Measurements from ENCODE around the gene TRIM56. TPM values are rescaled to one million over a fixed set of nuclear protein-coding genes. Genes with fewer than 3 reads are reported as not detected.
"Not testable (repeated sequence)": the region's sequence is repeated elsewhere in the genome, so short reads cannot be mapped to it uniquely, and the experiment has no call there.

Gene TRIM56
- total RNA-seq, 1 experiment from 2014 or later = 12.9 TPM

DNA sequence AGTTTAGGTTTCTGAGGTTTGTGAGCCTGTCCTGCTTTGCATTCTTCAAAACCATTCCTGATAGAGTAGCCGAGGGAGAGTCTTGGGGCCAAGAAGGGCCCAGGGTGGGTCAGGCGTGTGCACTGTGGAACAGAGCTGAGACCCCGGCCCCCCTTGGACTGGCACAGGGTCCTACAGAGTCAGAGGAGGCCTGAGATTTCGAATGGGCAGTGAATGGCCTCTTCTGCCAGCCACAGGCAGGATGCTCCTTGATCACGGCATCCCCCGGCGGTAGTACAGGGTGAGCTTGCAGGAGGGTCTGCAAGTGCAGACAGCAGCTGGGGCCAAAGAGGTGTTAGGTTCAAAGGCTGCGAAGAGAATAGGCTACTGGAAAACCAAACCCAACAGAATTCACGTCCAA is 4.6 kb downstream of the TRIM56 start:
- DNase-seq (ENCODE audit: extremely low read depth, low read depth) = no peak

DNA sequence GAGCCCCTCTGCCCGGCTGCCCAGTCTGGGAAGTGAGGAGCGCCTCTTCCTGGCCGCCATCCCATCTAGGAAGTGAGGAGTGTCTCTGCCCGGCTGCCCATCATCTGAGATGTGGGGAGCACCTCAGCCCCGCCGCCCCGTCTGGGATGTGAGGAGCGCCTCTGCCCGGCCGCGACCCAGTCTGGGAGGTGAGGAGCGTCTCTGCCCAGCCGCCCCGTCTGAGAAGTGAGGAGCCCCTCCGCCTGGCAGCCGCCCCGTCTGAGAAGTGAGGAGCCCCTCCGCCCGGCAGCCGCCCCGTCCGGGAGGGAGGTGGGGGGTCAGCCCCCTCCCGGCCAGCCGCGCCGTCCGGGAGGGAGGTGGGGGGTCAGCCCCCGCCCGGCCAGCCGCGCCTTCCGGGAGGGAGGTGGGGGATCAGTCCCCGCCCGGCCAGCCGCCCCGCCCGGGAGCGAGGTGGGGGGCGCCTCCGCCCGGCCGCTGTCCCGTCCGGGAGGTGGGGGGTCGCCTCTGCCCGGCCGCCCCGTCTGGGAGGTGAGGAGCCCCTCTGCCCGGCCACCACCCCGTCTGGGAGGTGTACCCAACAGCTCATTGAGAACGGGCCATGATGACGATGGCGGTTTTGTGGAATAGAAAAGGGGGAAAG is 7.1 kb downstream of the TRIM56 start:
- not testable (repeated sequence) for DNase-seq (ENCODE audit: extremely low read depth, low read depth)

DNA sequence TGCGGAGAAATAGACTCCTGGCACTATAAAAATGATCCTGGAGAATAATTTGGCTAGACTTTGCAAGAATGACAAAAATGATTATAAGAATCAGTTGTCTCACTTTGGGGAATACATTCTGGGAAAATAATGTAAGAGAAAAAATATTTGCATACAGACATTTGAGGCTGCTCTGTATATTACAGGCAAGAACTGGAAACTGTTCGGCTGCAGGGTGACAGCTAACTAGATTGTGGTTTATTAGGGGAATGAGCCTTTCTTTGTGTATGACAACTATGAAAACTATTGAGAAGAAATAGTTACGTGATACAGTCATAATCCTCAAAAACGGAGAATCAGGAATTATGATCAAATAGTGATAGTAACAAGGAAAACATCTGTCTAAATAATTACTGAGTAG is 8.6 kb downstream of the TRIM56 start:
- no peak for DNase-seq (ENCODE audit: extremely low read depth, low read depth)

DNA sequence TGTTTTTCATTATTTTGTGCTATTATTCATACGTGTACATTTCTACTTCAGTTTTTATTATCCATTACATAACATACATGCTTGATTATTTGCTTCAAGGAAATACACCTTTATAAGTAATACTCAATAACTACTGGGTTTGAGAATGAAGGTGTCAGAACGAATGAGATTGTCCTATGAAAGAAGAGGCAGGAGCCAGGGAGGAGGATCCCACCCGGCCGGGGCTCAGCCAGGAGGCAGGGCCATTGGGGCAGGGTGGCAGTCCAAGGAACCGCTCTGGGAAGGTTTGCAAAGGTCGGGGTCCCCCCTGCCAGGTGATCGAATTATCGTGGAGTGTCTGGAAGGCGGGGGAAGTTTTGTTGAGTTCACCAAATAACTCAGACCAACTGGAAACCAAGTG is 9.1 kb downstream of the TRIM56 start:
- DNase-seq (ENCODE audit: extremely low read depth, low read depth) = no peak

DNA sequence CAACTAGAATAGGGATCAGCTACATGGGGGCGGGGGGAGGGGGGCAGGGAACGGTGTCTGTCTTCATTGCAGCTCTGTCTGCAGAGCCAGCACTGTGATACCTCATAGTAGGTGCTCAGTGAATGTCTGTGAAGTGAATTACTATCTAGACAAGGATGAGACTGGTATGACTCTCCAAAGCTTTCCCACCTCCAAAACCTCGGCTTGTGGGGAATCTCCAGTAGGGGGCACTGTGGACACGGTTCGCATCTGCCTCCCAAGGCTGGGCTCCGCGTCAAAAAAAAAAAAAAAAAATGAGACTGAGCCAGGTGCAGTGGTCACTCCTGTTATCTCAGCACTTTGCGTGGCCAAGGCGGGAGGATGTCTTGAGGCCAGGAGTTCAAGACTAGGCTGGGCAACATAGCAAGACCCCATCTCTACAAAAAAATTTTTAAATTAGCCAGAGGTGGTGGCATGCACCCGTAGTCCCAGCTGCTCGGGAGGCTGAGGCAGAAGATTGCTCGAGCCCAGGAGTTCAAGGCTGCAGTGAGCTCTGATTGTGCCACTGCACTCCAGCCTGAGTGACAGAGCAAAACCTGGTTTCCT is 9.6 kb downstream of the TRIM56 start:
- peak; percentile 61 for DNase-seq (ENCODE audit: extremely low read depth, low read depth)

DNA sequence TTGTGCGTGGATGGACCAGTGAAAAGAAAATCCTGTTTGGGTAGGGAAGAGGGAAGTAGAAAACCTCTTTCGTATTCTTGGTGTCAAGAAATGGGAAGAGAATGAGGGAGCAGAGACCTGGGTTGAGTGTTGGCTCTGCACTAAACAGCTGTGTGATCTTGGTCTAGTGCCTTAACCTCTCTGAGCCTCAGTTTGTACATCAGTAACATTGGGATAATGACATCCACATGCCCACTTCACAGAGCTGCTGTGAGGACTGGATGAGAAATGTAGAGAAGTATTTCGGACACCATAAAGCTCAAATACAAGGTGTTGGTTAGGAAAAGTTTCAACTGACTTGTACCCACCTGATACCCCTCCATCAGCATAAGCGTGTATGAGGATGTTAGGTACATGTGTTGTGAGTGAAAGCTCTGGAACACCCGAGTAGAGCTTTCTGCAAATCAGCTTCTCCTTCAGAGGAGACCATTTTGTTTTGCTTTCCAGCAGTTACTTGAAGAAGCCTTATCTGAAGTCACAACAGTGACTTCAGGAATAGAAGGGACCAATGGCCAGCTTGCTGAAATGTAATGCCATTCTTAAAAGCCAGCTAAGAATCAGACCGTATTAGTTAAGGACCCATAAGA is 11.2 kb downstream of the TRIM56 start:
- DNase-seq (ENCODE audit: extremely low read depth, low read depth) = no peak

DNA sequence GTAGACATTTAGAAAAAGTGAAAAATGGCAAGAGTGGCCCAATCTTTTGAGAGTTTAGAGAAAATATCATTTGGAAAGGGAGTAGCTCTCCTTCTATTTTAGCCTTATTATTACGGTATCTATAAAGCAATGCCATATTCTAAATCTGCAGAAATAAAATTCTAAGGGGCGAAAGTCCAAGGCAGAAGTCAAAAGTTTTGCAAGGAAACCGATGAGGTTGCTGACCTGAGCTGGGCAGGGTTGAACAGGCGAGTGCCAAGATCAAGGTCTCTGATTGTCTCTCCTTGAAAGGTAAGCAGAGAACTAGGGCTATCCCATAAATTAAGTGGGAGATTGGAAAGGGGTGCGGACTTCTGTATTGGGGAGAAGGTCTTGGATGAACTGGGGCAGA is 11.7 kb downstream of the TRIM56 start:
- DNase-seq (ENCODE audit: extremely low read depth, low read depth) = no peak

DNA sequence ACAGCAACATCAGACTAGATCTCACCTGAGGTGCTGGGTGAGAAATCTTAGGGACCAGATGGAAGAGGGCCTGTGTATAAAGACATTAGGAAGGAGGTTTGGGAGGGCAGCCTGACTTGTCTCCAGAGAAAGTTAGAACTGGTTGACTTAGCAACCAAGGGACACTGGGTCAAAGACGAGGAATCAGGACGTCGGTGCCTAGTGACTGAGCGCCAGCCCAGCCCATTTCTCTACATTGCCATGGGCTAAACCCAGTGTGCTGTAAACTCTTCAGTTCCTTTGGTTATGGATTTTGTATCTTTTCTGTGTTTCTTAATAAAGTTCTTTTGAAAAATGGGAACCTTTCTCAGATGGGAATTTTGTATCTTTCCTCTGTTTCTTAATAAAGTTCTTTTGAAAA is 12.3 kb downstream of the TRIM56 start:
- DNase-seq (ENCODE audit: extremely low read depth, low read depth) = no peak

DNA sequence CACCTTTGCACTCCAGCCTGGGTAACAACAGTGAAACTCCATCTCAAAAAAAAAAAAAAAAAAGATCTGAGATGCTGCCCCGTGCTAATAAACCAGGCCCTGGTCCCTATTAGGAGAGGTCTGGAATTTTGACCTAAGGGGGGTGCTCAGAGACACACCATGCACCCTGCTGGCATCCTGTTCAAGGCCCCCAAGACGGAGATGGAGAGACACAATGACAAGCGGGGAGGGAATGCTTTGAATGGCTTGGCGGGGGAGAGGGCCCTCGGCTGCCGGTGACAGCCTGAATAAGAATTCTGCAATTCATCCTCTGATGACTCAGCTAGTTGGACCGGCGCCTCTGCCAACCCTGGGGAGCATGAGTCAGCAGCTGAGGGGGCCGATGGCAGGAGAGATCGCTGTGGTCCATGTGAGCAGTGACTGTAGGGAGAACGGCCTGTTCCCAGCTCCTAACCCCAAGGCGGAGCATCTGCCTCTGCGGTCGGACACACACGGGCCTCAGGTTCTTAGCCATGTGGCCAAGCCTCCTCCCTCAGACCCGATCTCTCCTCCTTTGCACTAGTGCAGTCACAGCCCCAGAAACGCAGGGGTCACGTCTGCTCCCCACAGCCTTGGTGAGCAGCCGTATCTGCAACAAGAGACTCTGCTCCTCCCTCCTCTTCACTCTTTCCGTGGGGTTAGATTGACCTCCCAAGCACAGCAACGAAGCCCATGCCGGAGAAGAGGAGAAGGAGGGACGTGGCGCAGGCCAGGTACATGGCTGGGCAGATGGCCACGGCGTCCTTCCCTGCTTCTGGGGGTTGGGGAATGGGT is 14.9 kb downstream of the TRIM56 start:
- peak; percentile 96 for DNase-seq (ENCODE audit: extremely low read depth, low read depth)

DNA sequence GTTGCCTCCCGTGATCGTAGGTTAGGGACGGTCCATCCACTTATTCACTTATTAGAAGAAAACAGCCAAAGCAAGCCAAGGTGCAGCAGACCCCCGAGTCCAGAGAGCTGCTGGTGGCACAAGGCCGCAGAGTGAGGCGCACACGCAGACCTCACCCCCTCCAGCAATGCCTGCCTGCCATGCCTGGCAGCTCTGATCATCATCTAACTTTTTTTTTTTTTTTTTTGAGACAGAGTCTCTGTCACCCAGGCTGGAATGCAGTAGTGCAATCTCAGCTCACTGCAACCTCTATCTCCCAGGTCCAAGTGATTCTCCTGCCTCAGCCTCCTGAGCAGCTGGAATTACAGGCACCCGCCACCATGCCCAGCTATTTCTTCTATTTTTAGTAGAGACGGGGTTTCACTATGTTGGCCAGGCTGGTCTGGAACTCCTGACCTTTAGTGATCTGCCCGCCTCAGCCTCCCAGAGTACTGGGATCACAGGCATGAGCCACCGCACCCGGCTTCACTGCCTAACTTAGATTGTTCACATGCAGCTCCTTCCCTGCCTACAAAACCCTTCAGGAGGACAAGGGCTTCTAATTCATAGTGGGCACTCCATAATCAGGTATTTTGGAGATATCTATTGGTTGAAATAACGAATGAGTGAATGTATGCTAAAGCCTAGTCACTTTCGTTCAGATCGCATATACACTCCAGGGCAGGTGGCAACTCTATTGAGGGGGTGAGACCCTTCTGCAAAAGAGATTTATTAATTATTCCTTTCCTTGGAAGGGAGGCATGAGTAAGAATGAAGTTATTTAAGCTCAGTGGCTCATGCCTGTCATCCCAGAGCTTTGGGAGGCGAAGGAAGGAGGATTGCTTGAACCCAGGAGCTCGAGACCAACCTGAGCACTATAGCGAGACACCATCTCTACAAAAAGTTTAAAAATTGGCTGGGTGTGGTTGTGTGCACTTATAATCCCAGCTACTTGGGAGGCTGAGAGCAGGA is 15.9 kb downstream of the TRIM56 start:
- no peak for DNase-seq (ENCODE audit: extremely low read depth, low read depth)

DNA sequence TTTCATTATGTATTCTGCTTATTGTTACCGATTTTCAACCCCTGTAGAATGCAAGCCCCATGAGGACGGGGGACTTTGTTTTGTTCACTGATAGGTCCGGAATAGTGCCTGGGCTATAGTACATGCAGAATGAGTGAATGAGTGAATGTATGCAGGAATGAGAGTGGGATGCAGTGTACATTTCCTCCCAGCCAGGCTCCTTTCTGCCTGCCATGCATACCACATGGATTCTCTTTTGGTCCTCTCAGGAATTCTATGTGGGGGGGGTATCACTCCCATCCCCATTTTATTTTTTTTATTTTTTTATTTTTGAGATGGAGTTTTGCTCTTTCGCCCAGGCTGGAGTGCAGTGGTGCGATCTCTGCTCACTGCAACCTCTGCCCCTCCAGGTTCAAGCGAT is 16.7 kb downstream of the TRIM56 start:
- no peak for DNase-seq (ENCODE audit: extremely low read depth, low read depth)

DNA sequence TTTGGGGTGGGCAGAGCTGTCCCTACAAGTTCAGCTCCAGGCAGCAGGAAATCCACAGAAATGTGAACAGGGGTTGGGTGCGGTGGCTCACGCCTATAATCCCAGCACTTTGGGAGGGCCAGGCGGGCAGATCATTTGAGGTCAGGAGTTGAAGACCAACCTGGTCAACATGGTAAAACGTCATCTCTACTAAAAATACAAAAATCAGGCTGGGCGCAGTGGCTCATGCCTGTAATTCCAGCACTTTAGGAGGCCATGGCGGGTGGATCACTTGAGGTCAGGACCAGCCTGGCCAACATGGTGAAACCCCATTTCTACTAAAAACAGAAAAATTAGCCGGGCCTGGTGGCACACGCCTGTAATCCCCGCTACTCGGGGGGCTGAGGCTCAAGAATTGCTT is 18.4 kb downstream of the TRIM56 start:
- DNase-seq (ENCODE audit: extremely low read depth, low read depth) = not testable (repeated sequence)

DNA sequence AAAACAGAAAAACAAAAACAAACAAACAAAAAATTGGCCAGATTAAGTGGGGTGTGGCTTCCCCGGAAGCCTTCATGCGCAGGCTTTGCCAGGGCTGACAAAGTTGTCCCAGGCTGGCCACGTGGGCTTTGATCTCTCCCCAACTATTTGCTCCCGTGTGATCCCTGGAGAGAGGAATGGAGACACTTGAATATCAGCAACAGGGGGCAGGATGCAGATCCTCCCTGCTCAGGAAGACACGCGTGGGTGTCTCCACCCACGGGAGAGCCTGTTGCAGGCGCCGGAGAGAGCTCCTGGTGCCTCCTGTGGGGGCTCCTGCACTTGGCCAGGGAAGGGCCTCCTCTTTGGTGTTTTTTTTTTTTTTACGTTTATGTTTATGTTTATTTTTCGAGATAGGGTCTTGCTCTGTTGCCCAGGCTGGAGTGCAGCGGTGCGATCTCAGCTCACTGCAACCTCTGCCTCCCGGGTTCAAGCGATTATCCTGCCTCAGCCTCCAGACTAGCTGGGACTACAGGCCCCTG is 19.0 kb downstream of the TRIM56 start:
- DNase-seq (ENCODE audit: extremely low read depth, low read depth) = no peak

DNA sequence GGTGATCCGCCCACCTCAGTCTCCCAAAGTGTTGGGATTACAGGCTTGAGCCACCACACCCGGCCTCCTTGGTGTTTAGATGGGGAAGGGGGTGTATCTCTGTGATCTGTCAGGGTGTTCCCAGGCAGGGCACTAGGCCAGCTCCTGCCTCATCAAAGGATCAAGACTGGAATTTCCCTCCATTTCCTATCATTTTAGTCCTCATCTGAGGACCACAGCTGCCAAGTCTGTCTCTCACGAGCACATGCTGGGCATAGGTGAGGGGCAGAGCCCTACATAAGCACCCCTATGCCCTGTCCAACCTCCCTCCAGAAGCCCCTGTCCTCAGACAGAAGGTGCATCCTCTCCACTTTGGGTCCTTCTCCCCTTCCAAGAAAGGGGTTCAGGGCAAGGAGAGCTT is 19.5 kb downstream of the TRIM56 start:
- no peak for DNase-seq (ENCODE audit: extremely low read depth, low read depth)

DNA sequence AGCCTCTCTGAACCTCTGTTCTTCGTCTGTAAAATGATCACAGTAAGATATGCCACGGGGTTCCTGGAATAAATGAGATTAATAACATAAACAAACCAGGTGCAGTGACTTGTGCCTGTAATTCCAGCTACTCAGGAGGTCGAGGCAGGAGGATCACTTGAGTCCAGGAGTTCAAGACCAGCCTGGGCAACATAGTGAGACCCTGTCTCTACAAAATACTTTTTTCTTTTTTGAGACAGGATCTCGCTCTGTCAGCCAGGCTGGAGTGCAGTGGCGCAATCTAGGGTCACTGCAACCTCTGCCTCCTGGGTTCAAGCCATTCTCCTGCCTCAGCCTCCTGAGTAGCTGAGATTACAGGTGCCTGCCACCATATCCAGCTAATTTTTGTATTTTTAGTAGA is 20.0 kb downstream of the TRIM56 start:
- not testable (repeated sequence) for DNase-seq (ENCODE audit: extremely low read depth, low read depth)

DNA sequence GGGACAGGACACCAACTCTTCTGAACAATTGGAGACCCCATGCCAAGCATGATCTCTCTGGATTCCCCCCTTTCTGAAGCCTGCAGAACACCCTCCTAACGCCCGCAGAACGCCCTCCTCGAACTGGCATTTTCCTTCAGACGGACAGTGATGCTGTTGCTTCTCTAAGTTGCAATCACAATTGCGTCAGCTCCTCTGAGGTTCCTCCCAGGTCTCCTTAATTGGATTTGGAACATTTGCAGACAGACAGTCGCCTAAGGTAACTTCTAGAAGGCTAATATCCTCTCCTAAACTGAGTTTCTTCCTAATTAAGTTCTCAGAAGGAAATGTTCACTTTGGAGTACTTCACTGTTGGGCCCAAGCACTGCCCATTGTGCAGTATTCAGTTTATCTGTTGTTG is 21.1 kb downstream of the TRIM56 start:
- no peak for DNase-seq (ENCODE audit: extremely low read depth, low read depth)

DNA sequence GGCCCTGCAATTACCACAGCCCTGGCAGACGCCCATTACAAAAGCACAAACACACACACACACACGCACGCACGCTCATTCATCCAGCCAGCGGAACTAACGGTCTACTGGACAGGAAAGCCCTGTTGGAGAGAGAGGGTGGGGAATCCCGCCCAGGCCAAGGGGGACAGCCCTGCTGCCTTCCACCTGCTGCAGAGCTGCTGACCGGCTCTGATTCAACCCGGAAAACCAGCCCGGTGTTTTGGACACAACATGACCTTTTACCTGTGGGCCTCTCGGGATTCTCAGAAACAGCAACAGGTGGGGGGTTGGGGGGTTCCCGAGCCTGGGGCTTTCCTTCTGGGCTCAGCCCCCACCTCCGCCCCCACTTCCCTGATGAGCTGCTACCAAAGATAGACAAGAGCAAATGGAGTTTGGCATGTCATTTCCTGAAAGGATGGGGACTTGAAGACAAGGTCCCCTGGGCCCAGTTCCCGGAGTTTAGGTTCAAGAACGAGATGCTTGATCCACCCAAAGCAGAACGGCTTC is 23.1 kb downstream of the TRIM56 start:
- DNase-seq (ENCODE audit: extremely low read depth, low read depth) = no peak

DNA sequence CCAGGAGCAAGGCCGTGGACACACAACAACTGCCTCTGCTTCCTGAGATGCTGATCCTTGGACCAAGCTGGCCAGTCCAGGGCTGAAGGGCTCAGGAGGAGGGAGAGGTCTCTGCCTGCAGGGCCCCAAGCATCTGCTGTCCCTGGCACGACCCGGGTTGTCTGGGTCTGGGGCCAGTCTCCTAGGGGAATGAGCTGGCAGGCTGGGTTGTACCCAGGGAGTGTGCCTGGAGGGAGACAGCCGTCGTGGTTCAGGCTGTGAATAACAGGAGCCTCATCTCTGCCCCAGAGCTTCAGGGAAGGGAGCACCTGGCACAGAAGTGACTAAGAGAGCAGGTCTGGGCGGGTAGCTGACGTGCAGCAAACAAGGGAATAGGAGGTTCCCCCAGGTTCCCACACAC is 23.7 kb downstream of the TRIM56 start:
- DNase-seq (ENCODE audit: extremely low read depth, low read depth) = no peak

DNA sequence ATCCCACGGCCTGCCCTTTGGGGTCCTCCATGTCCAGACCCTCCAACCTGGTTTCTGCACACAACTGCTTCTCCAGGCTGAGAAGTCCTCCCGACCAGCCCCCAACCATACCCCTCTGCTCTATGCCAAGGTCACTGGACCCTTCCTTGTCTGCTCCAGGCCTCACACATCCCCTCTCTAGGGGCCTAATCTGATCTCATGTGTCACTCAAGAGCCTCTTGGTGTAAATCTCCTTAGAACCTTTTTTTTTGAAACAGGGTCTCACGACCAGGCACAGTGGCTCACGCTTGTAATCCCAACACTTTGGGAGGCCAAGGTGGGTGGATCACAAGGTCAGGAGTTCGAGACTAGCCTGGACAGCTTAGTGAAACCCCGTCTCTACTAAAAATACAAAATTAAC is 24.1 kb downstream of the TRIM56 start:
- no peak for DNase-seq (ENCODE audit: extremely low read depth, low read depth)

DNA sequence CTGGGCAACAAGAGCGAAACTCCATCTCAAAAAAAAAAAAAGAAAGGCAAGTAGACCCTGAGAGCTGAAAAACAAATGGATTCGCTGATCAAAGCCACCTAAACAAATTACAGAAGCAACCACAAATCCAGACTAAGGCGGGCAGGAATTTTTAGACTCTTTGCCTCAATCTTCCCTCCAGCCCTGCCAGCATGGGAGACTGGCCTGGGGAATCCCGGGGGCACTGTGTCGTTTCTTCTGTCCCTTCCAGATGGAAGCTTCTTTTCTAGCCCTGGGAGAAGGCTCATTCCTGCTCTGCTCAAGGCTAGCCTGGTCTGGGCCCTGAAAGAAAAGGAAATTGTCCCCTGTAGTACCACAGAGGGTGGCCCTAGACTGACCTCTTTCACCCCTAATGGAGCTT is 26.0 kb downstream of the TRIM56 start:
- no peak for DNase-seq (ENCODE audit: extremely low read depth, low read depth)

Data from NCI-H460 (cell line).